ENCODE measurements around the gene ALKBH5.

ALKBH5 gene

DNA sequence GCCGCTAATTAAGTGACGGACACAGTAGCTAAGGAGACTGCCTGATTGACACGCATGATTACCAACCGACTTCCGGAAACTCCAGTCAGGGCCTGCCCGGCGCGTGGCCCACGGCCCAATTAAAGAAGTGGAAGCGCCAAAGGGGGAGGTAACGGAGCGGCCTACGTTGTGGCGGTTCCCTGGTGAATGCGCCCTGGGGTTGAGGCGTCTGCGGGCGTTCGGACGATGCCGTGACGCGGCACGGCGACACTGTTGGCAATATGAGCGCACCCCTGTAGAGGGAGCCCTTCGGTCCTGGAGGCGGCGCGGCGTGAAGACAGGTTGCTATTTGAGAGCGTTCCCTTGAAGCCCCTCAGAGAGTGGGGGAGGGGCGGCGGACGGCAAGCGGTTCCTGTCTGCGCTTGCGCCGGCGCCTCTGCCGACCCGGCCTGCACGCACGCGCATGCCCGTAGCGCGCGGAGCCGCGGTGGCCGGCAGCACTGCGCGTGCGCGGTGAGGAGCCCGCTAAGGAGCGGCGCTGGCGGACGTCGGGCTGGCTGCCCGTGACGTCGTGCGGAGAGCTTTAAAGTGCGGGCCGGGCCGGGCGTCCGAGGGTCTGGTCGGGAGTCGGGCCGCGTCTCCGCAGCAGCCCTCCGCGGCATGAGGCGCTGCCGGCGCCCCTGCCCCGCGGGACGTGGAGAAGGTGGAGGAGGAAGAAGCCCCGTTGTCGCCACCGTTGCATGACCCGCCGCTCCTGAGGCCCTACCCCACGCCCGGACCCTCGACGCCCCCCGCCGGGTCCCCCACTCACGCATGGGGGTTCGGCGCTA is at the start of gene ALKBH5:
Gene ALKBH5 (plus strand): TSS at position 495 of the 809 bp plus-strand sequence. CDS start 416 bp downstream, outside the sequence.
- DNase-seq (ENCODE audit: low read depth), result peak; percentile 100

DNA sequence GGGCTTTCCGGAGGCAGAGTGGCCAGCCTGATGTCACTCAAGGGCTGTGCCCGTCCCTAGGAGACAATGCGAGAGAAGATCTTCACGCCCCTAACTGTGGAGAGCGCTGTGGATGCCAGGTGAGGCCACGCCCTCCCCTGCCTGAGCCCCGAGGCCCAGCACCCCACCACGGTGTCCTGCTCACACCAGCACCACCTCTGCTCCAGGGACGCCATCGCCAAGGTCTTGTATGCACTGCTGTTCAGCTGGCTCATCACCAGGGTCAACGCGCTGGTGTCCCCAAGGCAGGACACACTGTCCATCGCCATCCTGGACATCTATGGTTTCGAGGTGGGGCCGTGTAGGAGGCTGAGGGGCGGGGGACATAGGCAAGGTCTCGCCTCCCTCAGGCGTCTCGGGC is 47.3 kb upstream of the ALKBH5 start:
- no peak for DNase-seq (ENCODE audit: low read depth)

- no peak for DNase-seq (ENCODE audit: low read depth)
Observed at GRCh38 chr17:18138065-18138749, 45.4 kb upstream of the ALKBH5 start.

GRCh38 chr17:18139092-18139491 is 44.5 kb upstream of the ALKBH5 start:
- DNase-seq (ENCODE audit: low read depth), result no peak

DNA sequence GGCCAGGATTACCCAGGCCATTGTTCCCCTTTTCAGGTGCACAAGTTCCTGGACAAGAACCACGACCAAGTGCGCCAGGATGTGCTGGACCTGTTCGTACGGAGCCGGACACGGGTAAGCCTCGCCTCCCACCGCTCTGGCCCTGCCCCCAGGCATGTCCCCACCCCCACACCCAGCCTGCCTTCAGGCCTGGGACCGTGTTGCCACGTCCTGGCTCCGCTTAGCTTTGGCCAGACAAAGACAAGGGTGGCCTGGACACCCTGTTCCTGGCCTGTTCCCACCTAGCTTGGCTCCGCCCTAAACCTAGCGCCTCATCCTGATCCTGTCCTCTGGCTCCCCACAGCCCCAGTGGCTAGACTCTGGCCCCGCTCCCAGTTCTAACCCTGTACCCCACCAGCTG is 44.1 kb upstream of the ALKBH5 start:
- DNase-seq (ENCODE audit: low read depth), result no peak

- peak; percentile 25 for DNase-seq (ENCODE audit: low read depth)
Observed at GRCh38 chr17:18139949-18140348, 43.7 kb upstream of the ALKBH5 start.

GRCh38 chr17:18140648-18141047 is 43.0 kb upstream of the ALKBH5 start:
- DNase-seq (ENCODE audit: low read depth), result no peak

DNA sequence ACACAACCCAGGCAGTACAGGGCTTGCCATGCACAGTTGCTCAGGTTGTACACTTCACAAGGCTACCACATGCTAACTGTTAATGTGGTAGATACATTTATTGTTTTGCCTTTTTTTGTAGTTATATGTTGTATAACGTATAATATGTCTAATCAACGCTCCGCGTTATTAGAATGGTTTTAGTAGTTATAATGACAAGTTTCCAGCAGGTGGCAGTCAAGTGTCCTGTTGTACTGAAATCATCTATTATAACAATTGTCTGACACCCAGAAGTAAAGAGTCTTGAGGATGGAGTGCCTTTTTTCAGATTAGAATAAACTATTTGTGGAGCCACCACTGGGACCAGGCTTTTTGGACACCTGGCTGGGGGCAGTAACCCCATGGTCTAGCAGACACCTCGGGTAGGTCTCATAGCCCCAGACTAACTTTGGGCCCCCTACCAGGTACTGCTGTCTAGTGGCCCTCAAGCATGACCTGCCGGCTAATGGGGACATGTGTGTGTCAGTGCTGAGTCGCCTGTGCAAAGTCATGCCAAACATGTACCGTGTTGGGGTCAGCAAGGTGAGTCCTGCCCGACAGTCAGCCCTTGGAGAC is 42.3 kb upstream of the ALKBH5 start:
- DNase-seq (ENCODE audit: low read depth), result peak; percentile 43

DNA sequence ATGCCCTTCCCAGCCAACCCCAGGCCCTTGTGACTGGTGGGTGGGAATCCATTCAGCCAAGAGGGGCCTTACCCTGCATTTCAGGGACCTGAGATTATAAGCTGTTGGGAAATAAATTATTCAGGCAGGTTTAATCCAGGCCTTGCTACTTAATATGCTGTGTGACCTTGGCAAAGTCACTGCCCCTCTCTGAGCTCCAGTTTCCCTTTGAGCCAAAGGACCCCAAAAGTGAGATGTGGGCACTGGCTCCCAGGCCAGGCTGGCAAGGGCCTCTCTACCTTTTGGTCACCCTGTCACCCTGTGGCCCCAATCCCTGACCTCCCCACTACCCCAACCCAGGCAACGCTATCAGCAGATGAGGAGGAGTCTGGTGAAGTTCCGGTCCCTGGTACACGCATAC is 41.2 kb upstream of the ALKBH5 start:
- DNase-seq (ENCODE audit: low read depth), result no peak

GRCh38 chr17:18143044-18143936 is 40.3 kb upstream of the ALKBH5 start:
- DNase-seq (ENCODE audit: low read depth), result peak; percentile 23

- DNase-seq (ENCODE audit: low read depth), result no peak
Observed at GRCh38 chr17:18144261-18144660, 39.4 kb upstream of the ALKBH5 start.

DNA sequence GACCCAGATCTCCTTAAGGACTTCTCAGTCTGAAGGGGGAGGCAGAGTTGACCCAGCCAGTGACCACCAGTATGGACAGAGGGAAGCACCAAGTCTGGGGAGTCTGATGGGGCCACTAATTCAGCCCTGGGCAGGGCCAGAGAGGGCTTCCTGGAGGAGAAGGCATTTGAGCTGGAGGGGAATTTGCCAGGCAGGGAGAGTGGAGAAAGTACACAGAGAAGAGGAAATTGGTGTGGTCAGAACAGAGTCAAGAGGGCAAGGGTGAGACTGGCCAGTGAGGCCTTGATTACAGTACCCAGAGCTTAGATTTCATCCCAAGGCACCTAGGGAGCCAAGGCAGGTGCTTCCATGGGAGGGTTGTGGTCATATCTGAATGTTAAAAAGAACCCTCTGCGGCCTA is 38.8 kb upstream of the ALKBH5 start:
- DNase-seq (ENCODE audit: low read depth), result peak; percentile 18

- no peak for DNase-seq (ENCODE audit: low read depth)
Observed at GRCh38 chr17:18145811-18146210, 37.8 kb upstream of the ALKBH5 start.

DNA sequence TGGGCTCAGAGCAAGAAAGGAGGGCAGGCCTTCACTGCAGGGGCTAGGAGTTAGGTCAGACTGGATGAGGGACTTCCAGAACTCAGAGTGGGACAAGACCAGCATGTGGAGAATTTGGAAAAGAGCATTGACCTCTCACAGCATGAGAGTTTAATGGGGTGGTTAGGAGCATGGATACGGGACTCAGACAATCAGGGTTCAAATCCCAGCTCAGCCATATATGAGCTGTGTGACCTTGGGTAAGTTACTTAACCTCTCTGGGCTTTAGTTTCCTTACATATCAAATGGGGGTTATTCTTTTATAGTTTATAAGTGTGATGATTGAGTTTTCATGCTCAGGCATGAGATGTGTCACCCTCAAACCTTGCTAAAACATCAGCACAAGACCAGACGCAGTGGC is 37.4 kb upstream of the ALKBH5 start:
- DNase-seq (ENCODE audit: low read depth), result no peak

GRCh38 chr17:18146980-18147379 is 36.6 kb upstream of the ALKBH5 start:
- DNase-seq (ENCODE audit: low read depth), result no peak

DNA sequence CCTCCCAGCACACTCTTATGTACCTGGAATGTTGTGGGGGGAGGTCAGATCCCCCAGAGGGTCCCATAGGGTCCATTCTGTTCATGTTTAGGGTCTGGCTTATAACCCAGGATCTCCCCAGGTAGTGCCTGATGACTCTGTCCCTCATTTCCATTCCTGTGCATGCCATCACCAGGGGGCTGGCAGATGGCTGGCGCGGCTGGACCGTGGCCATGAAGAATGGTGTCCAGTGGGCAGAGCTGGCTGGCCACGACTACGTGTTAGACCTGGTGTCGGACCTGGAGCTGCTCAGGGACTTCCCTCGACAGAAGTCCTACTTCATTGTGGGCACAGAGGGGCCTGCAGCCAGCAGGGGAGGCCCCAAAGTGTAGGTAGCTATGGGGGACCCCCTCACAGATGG is 35.0 kb upstream of the ALKBH5 start:
- no peak for DNase-seq (ENCODE audit: low read depth)

DNA sequence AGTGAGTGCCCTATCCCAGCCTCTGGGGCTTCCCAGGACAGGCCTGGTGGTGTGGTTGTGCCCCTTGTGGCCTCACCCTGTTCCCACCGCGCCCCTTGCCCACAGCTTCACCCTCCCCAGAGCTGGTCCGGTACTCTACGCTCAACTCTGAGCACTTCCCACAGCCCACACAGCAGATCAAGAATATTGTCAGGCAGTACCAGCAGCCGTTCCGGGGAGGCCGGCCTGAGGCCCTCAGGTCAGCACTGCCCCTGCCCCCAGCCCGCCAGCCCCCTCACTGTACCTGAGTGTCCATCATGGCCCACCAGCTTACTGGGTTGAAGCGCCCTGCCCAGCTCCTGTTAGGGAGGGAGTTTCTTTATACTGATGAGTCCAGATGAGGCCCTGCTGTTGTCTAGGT is 32.3 kb upstream of the ALKBH5 start:
- DNase-seq (ENCODE audit: low read depth), result no peak

- DNase-seq (ENCODE audit: low read depth), result no peak
Observed at GRCh38 chr17:18155179-18155578, 28.4 kb upstream of the ALKBH5 start.

DNA sequence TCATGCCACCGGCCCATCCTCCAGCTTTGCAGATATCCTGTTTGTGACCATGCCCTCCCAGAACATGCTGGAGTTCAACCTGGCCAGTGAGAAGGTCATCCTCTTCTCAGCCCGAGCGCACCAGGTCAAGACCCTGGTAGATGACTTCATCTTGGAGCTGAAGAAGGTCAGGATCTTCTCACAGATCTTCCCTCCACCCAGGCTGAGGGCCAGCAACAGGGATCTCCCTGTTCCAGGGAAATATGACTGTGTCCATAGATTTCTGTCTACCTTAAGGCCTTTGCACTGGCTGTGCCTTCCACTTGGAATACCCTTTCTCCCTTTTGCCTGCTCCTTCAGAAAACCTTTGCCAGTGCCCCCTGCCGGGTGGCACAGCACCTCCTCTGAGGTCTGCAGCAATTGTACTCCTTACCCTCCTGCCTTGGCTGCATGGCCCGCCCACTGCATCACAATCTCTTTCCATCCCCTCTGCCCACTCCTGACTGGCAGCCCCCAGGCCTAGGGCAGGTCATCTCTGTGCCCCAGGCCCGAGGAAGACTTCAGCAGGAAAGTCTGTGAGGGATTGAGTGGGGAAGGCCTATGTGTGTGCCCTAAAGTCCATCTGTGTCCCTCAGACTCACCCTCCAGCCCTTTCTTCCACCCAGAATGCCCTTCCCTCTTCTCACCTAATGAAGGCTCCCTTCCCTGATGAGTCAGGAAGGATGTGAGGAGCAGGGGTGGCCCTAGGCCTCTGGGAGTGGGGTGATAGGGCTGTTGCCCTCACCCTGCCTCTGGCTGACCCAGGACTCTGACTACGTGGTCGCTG is 27.3 kb upstream of the ALKBH5 start:
- no peak for DNase-seq (ENCODE audit: low read depth)

DNA sequence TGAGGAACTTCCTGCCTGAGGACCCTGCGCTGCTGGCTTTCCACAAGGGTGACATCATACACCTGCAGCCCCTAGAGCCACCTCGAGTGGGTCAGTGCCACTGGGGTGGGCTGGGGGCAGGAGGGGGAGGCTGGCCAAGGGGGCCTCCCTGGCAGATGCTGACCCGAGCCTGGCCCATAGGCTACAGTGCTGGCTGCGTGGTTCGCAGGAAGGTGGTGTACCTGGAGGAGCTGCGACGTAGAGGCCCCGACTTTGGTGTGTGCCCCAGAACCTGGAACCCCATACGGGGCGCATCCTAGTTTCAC is 26.7 kb upstream of the ALKBH5 start:
- no peak for DNase-seq (ENCODE audit: low read depth)

GRCh38 chr17:18157354-18157985 is 26.2 kb upstream of the ALKBH5 start:
- DNase-seq (ENCODE audit: low read depth), result no peak

Measured in iris pigment epithelial cell (primary cell).